Astrocyte (in vitro differentiated cells and primary cell): ENCODE data around the gene SLC16A10. TPM values are rescaled to one million over a fixed set of nuclear protein-coding genes. Genes with fewer than 3 reads are reported as not detected.

Experiments
- DNase-seq: peaks from one replicate; pipeline ENCODE4 v3.0.0-alpha.2; 2010; ENCODE audit warnings: low read depth
- FAIRE-seq: peaks from 2 replicates; lab custom pipeline; 2011; peaks lifted over from hg19 to GRCh38; lab: Jason Lieb, UNC
- H2AFZ ChIP-seq: 2 replicates; pipeline ENCODE4 v1.6.0; 2012; ENCODE audit warnings: low read depth, low read length, inconsistent platforms
- H3K27ac ChIP-seq: 2 replicates; pipeline ENCODE4 v1.5.1; 2011; ENCODE audit warnings: low read depth, low read length, inconsistent platforms
- H3K27me3 ChIP-seq: 2 replicates; pipeline ENCODE4 v1.6.0; 2011; ENCODE audit warnings: low read length, inconsistent platforms; ENCODE audit not compliant: insufficient read depth
- H3K36me3 ChIP-seq: 2 replicates; pipeline ENCODE4 v1.5.1; 2011; ENCODE audit warnings: low read length, inconsistent platforms; ENCODE audit not compliant: insufficient read depth
- H3K4me1 ChIP-seq: 2 replicates; pipeline ENCODE4 v1.5.1; 2011; ENCODE audit warnings: low read length, inconsistent platforms; ENCODE audit not compliant: insufficient read depth
- H3K4me2 ChIP-seq: 2 replicates; pipeline ENCODE4 v1.6.0; 2012; ENCODE audit warnings: low read length, inconsistent platforms
- H3K4me3 ChIP-seq: 2 replicates; pipeline ENCODE4 v1.5.1; 2011; ENCODE audit warnings: low read depth, mild to moderate bottlenecking, low read length, inconsistent platforms; ENCODE audit not compliant: insufficient read depth
- H3K79me2 ChIP-seq: 2 replicates; pipeline ENCODE4 v1.6.0; 2012; ENCODE audit warnings: mild to moderate bottlenecking, low read length, inconsistent platforms; ENCODE audit not compliant: insufficient read depth
- H3K9ac ChIP-seq: 2 replicates; pipeline ENCODE4 v1.6.0; 2012; ENCODE audit warnings: mild to moderate bottlenecking, low read length, inconsistent platforms
- H3K9me3 ChIP-seq: 2 replicates; pipeline ENCODE4 v1.5.1; 2012; ENCODE audit warnings: low read depth, mild to moderate bottlenecking, low read length, inconsistent platforms; ENCODE audit not compliant: insufficient read depth
- H4K20me1 ChIP-seq: 2 replicates; pipeline ENCODE4 v1.6.0; 2012; ENCODE audit warnings: low read length, inconsistent platforms; ENCODE audit not compliant: insufficient read depth
- H3K27ac Mint-ChIP-seq: one replicate; pipeline ENCODE4 v1.8.0; 2021; ENCODE audit warnings: mild to moderate bottlenecking, mixed read lengths; ENCODE audit not compliant: unreplicated experiment
- H3K27me3 Mint-ChIP-seq: one replicate; pipeline ENCODE4 v1.8.0; 2021; ENCODE audit warnings: low read depth, mixed read lengths; ENCODE audit not compliant: unreplicated experiment
- H3K36me3 Mint-ChIP-seq: one replicate; pipeline ENCODE4 v1.8.0; 2021; ENCODE audit warnings: low read depth, mixed read lengths; ENCODE audit not compliant: unreplicated experiment
- H3K4me1 Mint-ChIP-seq: one replicate; pipeline ENCODE4 v1.8.0; 2021; ENCODE audit warnings: low read depth, mixed read lengths; ENCODE audit not compliant: unreplicated experiment
- H3K4me3 Mint-ChIP-seq: one replicate; pipeline ENCODE4 v1.8.0; 2021; ENCODE audit warnings: mild to moderate bottlenecking, moderate library complexity, mixed read lengths; ENCODE audit not compliant: unreplicated experiment
- H3K9me3 Mint-ChIP-seq: one replicate; pipeline ENCODE4 v1.8.0; 2021; ENCODE audit warnings: mild to moderate bottlenecking, mixed read lengths; ENCODE audit not compliant: unreplicated experiment
- EZH2 ChIP-seq: IDR thresholded peaks from 2 replicates; pipeline ENCODE4 v1.6.1; 2012; ENCODE audit warnings: mild to moderate bottlenecking, low read length, inconsistent platforms; ENCODE audit not compliant: insufficient read depth
- total RNA-seq: library from RNA; stranded (reverse); gene quantifications from 2 replicates; pipeline ENCODE4 v1.2.1, GENCODE V29; 2021
- TF ChIP-seq, protein P1 (sequence below): IDR thresholded peaks from 2 replicates; pipeline ENCODE4 v1.5.1; 2011; ENCODE audit warnings: low read depth, mild to moderate bottlenecking, inconsistent platforms, low read length, moderate library complexity; ENCODE audit not compliant: insufficient read depth

Gene SLC16A10
- total RNA-seq, 1 donor from 2014 or later = 0.18 TPM

DNA sequence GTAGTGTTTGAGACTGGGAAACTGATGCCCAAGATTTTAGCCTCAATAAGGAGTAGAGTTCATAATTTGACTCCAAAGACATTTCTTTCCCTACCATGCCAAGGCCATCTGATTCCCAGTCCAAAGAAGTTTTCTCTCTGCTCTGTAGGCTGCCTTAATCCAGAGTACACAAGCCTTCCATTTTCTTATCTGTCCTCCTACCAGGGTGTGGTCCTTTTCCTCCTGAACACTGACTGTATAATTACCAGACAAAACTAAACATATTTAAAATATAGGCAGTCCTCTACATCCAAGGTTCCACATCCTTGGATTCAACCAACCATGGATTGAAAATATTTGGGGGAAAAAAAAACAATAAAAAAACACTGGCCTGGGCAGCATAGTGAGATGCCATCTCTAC lies 108.4 kb downstream of the SLC16A10 start:
- no peak overlapping the region for H3K9ac ChIP-seq
- no peaks in the 10 kb centered on the region for H3K36me3 ChIP-seq
- Mint-ChIP-seq H3K4me1 (no peaks in the 10 kb centered on the region), H3K4me3 (no peak overlapping the region), H3K27ac (no peak overlapping the region), H3K36me3 (no peaks in the 10 kb centered on the region), H3K9me3 (peaks cover 5% of the 10 kb centered on the region), H3K27me3 (no peaks in the 10 kb centered on the region)
- no peaks in the 10 kb centered on the region for H3K27me3 ChIP-seq
- H2AFZ ChIP-seq = no peak overlapping the region
- H3K27ac ChIP-seq = no peak overlapping the region
- DNase-seq (no peak), FAIRE-seq (no peak)
- H3K4me3 ChIP-seq = no peak overlapping the region
- TF ChIP-seq EZH2 = no peak
- TF ChIP-seq, protein P1, sequence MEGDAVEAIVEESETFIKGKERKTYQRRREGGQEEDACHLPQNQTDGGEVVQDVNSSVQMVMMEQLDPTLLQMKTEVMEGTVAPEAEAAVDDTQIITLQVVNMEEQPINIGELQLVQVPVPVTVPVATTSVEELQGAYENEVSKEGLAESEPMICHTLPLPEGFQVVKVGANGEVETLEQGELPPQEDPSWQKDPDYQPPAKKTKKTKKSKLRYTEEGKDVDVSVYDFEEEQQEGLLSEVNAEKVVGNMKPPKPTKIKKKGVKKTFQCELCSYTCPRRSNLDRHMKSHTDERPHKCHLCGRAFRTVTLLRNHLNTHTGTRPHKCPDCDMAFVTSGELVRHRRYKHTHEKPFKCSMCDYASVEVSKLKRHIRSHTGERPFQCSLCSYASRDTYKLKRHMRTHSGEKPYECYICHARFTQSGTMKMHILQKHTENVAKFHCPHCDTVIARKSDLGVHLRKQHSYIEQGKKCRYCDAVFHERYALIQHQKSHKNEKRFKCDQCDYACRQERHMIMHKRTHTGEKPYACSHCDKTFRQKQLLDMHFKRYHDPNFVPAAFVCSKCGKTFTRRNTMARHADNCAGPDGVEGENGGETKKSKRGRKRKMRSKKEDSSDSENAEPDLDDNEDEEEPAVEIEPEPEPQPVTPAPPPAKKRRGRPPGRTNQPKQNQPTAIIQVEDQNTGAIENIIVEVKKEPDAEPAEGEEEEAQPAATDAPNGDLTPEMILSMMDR = no peak
- H3K4me1 ChIP-seq = no peaks in the 10 kb centered on the region
- H3K9me3 ChIP-seq = no peaks in the 10 kb centered on the region
- no peaks in the 10 kb centered on the region for H3K79me2 ChIP-seq
- no peaks in the 10 kb centered on the region for H4K20me1 ChIP-seq
- no peak overlapping the region for H3K4me2 ChIP-seq

DNA sequence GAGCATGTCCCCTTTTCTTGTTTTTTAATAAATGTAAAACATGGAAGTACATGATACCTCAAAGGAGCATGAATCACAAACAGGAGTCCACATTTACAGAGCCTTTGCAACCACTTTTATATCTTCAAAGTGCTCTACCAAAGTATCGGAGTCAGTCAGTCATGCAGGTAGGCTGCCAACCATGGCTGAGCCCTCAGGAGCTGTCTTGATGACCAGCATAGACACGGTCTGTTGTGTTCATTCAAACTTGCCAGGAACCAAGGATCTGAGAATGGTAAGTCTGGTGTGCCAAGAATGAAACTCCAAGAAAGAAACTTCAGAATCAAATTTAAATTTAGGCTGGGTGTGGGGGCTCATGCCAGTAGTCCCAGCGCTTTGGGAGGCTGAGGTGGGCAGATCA lies 111.5 kb downstream of the SLC16A10 start:
- H3K79me2 ChIP-seq = no peaks in the 10 kb centered on the region
- Mint-ChIP-seq H3K9me3 (no peaks in the 10 kb centered on the region), H3K4me3 (no peak overlapping the region), H3K36me3 (no peaks in the 10 kb centered on the region), H3K4me1 (peaks cover 2% of the 10 kb centered on the region), H3K27ac (no peak overlapping the region), H3K27me3 (no peaks in the 10 kb centered on the region)
- H4K20me1 ChIP-seq = no peaks in the 10 kb centered on the region
- no peak overlapping the region for H3K9ac ChIP-seq
- H2AFZ ChIP-seq = no peak overlapping the region
- FAIRE-seq (no peak), DNase-seq (no peak)
- no peak overlapping the region for H3K27ac ChIP-seq
- no peak overlapping the region for H3K4me2 ChIP-seq
- no peak overlapping the region for H3K4me3 ChIP-seq
- no peaks in the 10 kb centered on the region for H3K4me1 ChIP-seq
- H3K27me3 ChIP-seq = no peaks in the 10 kb centered on the region
- no peaks in the 10 kb centered on the region for H3K36me3 ChIP-seq
- TF ChIP-seq EZH2 = no peak
- TF ChIP-seq, protein P1 = no peak
- no peaks in the 10 kb centered on the region for H3K9me3 ChIP-seq

DNA sequence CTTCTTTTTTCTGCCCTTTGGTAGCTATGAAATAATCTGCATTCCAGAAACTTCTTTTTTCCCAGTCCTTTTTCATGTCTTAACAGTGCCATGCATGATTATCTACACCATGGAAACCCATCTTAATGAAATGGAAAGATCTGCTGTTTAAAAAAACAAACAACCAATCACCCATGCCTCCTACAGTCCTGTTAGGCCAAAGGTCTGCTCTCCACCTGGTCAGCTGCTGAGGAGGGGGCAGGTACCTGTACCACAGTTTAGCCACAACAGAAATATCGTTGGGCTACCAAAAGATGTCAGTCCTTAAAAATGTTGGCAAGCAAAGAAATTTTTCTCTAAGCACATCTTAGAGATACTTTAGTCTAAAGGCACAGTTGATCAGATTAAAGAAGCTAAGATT lies 112.6 kb downstream of the SLC16A10 start:
- H3K4me3 ChIP-seq = no peak overlapping the region
- H3K4me3 Mint-ChIP-seq = no peak overlapping the region
- H3K27ac Mint-ChIP-seq = no peak overlapping the region
- H3K9me3 ChIP-seq = no peaks in the 10 kb centered on the region
- no peaks in the 10 kb centered on the region for H3K79me2 ChIP-seq
- no peak overlapping the region for H2AFZ ChIP-seq
- TF ChIP-seq, protein P1 = no peak
- TF ChIP-seq EZH2 = no peak
- no peaks in the 10 kb centered on the region for H4K20me1 ChIP-seq
- no peak overlapping the region for H3K4me2 ChIP-seq
- peaks cover 2% of the 10 kb centered on the region for H3K4me1 Mint-ChIP-seq
- no peak overlapping the region for H3K27ac ChIP-seq
- no peaks in the 10 kb centered on the region for H3K36me3 ChIP-seq
- H3K27me3 Mint-ChIP-seq = no peaks in the 10 kb centered on the region
- FAIRE-seq = no peak
- no peaks in the 10 kb centered on the region for H3K4me1 ChIP-seq
- H3K27me3 ChIP-seq = no peaks in the 10 kb centered on the region
- no peaks in the 10 kb centered on the region for H3K36me3 Mint-ChIP-seq
- no peak for DNase-seq
- H3K9me3 Mint-ChIP-seq = no peaks in the 10 kb centered on the region
- no peak overlapping the region for H3K9ac ChIP-seq
